Heart left ventricle (tissue), 13 donors: Measurements from ENCODE around the gene CNKSR3.

Experiments
- POLR2A ChIP-seq, 2 donors: fragments of 450-650 bp; IDR thresholded peaks; one replicate each; pipeline ENCODE4 v1.6.1; 2017; ENCODE audit warnings: antibody characterized with exemption in 2 of 2, mild to moderate bottlenecking in 2 of 2, moderate library complexity in 2 of 2
- TF ChIP-seq, protein P1 (sequence below), 12 donors: fragments of 200-600 bp; sonication (generic) in 4 of 12; IDR thresholded peaks; one replicate each; pipeline versions ENCODE4 v1.5.0 to v1.8.0; 2018 to 2022; ENCODE audit warnings: antibody characterized with exemption in 12 of 12, mild to moderate bottlenecking in 5 of 12
- donor health status: ischemic (EF 13 %, LVEDD 7.1; RV severe dilation, severe dysfunction).
- donor health status: DM: no; HTN: yes; CAD: no.
- donor health status: DM: no; HTN: no; CAD: no.
- donor health status: ischemic (EF 25% LVEDD 6.9; RV normal size, moderate dysfunction).
- donor health status: ischemic (EF 25% LVEDD 5.7; RV mildly dilated, moderate dysfunction).
- donor health status: ischemic (EF 35%, LVEDD 5.7; RV mildly dilated, moderate dysfunction).
- donor health status: nonischemic (EF 11% LVEDD 7.7; RV severe dilation, severe dysfunction).
- donor health status: DM: yes; HTN: yes; CAD: no.
- donor health status: PGD.
- donor health status: ischemic (EF 29% LVEDD 5.4; RV normal size, mild dysfunction).
- donor health status: nonischemic (EF 23%, LVEDD 6.1; RV moderate dilation, normal function).

DNA sequence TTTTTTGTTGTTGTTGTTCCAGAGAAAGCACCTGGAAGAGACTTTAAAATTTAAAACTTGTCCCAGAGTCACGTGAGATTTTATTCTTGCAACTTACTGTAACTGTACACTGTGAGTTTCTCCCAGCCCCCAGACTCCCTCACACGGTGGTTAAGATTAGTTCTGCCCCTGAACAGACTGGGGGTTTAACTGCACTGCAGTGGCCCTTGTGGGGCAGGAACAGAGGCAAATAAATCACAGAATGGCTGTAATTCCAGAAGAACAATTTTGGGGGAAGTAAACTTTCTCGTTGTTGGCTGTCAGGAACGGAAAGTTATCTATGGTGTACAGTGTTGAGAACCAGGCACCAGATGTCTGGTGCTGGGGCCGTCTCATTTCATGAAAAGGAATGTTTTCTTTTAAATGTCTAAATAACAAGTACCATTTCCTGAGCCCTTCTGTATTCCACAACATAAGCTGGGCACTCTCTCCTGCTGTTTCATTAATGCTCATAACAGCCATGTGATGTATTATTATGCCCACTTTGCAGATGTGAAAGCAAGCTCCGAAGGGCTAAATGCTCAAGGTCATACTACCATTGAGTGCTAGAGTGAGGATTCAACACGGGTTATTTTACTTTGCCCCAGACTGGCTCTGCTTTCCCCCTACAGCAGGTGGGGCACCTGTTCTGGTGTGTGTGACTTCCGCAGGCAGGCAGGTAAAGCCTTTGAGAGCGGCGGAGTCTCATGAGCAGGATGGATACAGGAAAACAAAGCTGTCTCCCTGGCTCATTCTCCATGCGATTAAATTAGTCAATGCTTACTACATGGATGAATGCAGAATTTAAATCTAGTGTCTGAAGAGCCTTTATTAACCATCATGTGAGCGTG, 30.5 kb downstream of the CNKSR3 start:
- no peak for TF ChIP-seq POLR2A (IDR thresholded peaks at IDR 0.05)
- TF ChIP-seq, protein P1, sequence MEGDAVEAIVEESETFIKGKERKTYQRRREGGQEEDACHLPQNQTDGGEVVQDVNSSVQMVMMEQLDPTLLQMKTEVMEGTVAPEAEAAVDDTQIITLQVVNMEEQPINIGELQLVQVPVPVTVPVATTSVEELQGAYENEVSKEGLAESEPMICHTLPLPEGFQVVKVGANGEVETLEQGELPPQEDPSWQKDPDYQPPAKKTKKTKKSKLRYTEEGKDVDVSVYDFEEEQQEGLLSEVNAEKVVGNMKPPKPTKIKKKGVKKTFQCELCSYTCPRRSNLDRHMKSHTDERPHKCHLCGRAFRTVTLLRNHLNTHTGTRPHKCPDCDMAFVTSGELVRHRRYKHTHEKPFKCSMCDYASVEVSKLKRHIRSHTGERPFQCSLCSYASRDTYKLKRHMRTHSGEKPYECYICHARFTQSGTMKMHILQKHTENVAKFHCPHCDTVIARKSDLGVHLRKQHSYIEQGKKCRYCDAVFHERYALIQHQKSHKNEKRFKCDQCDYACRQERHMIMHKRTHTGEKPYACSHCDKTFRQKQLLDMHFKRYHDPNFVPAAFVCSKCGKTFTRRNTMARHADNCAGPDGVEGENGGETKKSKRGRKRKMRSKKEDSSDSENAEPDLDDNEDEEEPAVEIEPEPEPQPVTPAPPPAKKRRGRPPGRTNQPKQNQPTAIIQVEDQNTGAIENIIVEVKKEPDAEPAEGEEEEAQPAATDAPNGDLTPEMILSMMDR (IDR thresholded peaks at IDR 0.05), result no peak
